Calu3 (cell line): ENCODE results near the gene CHAC1. TPM values are rescaled to one million over a fixed set of nuclear protein-coding genes. Genes with fewer than 3 reads are reported as not detected.

ENCODE experiments used
- BruUV-seq: library from RNA; stranded (reverse); fragments of 400-500 nt; replicated peaks from 2 replicates; lab custom pipeline; 2021; lab: Mats Ljungman, UMichigan
- CTCF ChIA-PET: fragments of 300-600 bp; sonication (Branson Sonifier 250); formaldehyde crosslinking; loops from one replicate; lab custom pipeline; 2022; ENCODE audit warnings: antibody characterized with exemption; lab: Charles Lee
- DNase-seq: peaks from one replicate; pipeline ENCODE4 v3.0.0; 2022
- H3K27ac Mint-ChIP-seq: one replicate; pipeline ENCODE4 v1.8.0; 2022; ENCODE audit warnings: mixed read lengths; ENCODE audit not compliant: unreplicated experiment
- H3K27me3 Mint-ChIP-seq: one replicate; pipeline ENCODE4 v1.8.0; 2022; ENCODE audit warnings: mixed read lengths; ENCODE audit not compliant: unreplicated experiment
- H3K36me3 Mint-ChIP-seq: one replicate; pipeline ENCODE4 v1.8.0; 2022; ENCODE audit warnings: mild to moderate bottlenecking, moderate library complexity, mixed read lengths; ENCODE audit not compliant: insufficient read depth, unreplicated experiment
- H3K4me1 Mint-ChIP-seq: one replicate; pipeline ENCODE4 v1.8.0; 2022; ENCODE audit warnings: mild to moderate bottlenecking, low read depth, mixed read lengths; ENCODE audit not compliant: unreplicated experiment
- H3K4me3 Mint-ChIP-seq: one replicate; pipeline ENCODE4 v1.8.0; 2022; ENCODE audit warnings: mild to moderate bottlenecking, low read depth, moderate library complexity, mixed read lengths; ENCODE audit not compliant: unreplicated experiment
- H3K9me3 Mint-ChIP-seq: one replicate; pipeline ENCODE4 v1.8.0; 2022; ENCODE audit warnings: low read depth, mixed read lengths; ENCODE audit not compliant: unreplicated experiment
- CTCF ChIP-seq: fragments of 200-600 bp; IDR thresholded peaks from one replicate; pipeline ENCODE4 v1.8.0; 2022; ENCODE audit warnings: antibody characterized with exemption; ENCODE audit not compliant: unreplicated experiment
- intact Hi-C: fragments of 100-400 bp; cut with micrococcal nuclease; formaldehyde crosslinking; loops from one replicate; pipeline ENCODE4 v1.10.0; 2022; ENCODE audit not compliant: unreplicated experiment
- total RNA-seq: library from RNA; stranded (reverse); gene quantifications from 2 replicates; pipeline ENCODE4 v1.2.3, GENCODE V29; 2022

CHAC1 gene
- total RNA-seq, 1 experiment from 2014 or later: 5.2 TPM

GRCh38 chr15:40925495-40925862, 27.8 kb upstream of the CHAC1 start:
- no TSS peak for BruUV-seq
- H3K9me3 Mint-ChIP-seq: no peaks in the 10 kb centered on the region
- H3K36me3 Mint-ChIP-seq: peaks cover 5% of the 10 kb centered on the region
- no peak for DNase-seq
- H3K27ac Mint-ChIP-seq: no peak overlapping the region
- no peak for TF ChIP-seq CTCF
- H3K4me1 Mint-ChIP-seq: peaks cover 7% of the 10 kb centered on the region
- CTCF ChIA-PET: no interaction called here
- H3K4me3 Mint-ChIP-seq: peak overlapping the region; percentile 46
- intact Hi-C loops: no loop called here
- peaks cover 37% of the 10 kb centered on the region for H3K27me3 Mint-ChIP-seq

- DNase-seq: no peak
- no TSS peak for BruUV-seq
- H3K4me1 Mint-ChIP-seq: peaks cover 8% of the 10 kb centered on the region
- H3K27me3 Mint-ChIP-seq: peaks cover 43% of the 10 kb centered on the region
- CTCF ChIA-PET: no interaction called here
- H3K9me3 Mint-ChIP-seq: no peaks in the 10 kb centered on the region
- intact Hi-C loops: no loop called here
- H3K27ac Mint-ChIP-seq: no peak overlapping the region
- TF ChIP-seq CTCF: no peak
- peak overlapping the region; percentile 46 for H3K4me3 Mint-ChIP-seq
- H3K36me3 Mint-ChIP-seq: peaks cover 6% of the 10 kb centered on the region
Measured at GRCh38 chr15:40925863-40926658, 27.2 kb upstream of the CHAC1 start.

GRCh38 chr15:40926659-40927494, 26.4 kb upstream of the CHAC1 start:
- no peak for DNase-seq
- Mint-ChIP-seq H3K36me3 (peaks cover 8% of the 10 kb centered on the region), H3K27ac (no peak overlapping the region), H3K4me3 (peak overlapping the region; percentile 66), H3K27me3 (peaks cover 49% of the 10 kb centered on the region), H3K9me3 (no peaks in the 10 kb centered on the region), H3K4me1 (peaks cover 8% of the 10 kb centered on the region)
- CTCF ChIA-PET: interaction anchor here (0.6 kb wide), 1 partner anchor 85 kb away, joined by 10 read pairs; no protein-coding TSS in a partner anchor
- no TSS peak for BruUV-seq
- intact Hi-C loops: no loop called here
- no peak for TF ChIP-seq CTCF

GRCh38 chr15:40927495-40927872, 25.8 kb upstream of the CHAC1 start:
- no peak for TF ChIP-seq CTCF
- no peak overlapping the region for H3K27ac Mint-ChIP-seq
- intact Hi-C loops: no loop called here
- peaks cover 8% of the 10 kb centered on the region for H3K36me3 Mint-ChIP-seq
- H3K9me3 Mint-ChIP-seq: no peaks in the 10 kb centered on the region
- CTCF ChIA-PET: interaction anchor here (0.6 kb wide), 1 partner anchor 85 kb away, joined by 10 read pairs; no protein-coding TSS in a partner anchor
- H3K4me3 Mint-ChIP-seq: peak overlapping the region; percentile 66
- H3K4me1 Mint-ChIP-seq: peaks cover 13% of the 10 kb centered on the region
- DNase-seq: no peak
- peaks cover 49% of the 10 kb centered on the region for H3K27me3 Mint-ChIP-seq
- BruUV-seq: no TSS peak
